Activated CD8-positive, alpha-beta memory T cell treated with anti-CD3 and anti-CD28 coated beads for 24 hours (primary cell): ENCODE measurements around the gene FOXJ3.

Source experiments
- DNase-seq: peaks from one replicate; pipeline ENCODE4 v3.0.0-alpha.2; 2020

Gene FOXJ3

GRCh38 chr1:42302034-42302433 lies 33.0 kb downstream of the FOXJ3 start:
- DNase-seq = no peak

DNA sequence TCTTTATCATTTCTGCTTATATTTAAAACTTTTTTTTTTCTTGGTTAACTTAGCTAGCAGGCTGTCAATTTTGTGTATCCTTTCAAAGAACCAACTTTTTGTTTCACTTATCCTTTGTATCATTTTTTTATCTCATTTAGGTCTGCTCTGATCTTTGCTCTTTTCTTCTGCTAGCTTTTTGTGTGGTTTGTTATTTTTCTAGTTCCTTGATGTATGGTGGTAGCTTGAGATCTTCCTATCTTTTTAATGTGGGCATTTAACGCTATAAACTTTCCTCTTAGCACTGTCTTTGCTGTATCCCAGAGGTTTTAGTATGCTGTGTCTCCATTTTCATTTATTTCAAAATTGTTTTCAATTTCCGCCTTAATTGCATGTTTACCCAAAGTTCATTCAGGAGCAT lies 36.5 kb downstream of the FOXJ3 start:
- DNase-seq = no peak

DNA sequence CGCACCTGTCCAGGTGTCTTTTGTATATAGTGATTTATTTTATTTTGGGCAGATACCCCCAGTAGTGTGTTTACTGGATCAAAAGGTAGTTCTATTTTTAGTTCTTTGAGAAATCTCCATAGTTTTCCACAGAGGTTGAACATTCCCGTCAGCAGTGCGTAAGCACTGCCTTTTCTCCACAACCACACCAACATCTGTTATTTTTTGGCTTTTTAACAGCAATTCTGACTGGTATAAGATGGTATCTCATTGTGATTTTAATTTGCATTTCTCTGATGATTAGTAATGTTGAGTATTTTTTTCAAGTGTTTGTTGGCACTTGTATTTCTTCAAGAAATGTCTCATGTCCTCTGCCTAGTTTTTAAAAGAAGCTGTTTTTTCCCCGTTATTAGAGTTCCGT lies 39.2 kb downstream of the FOXJ3 start:
- DNase-seq = no peak

GRCh38 chr1:42290130-42290529 lies 44.9 kb downstream of the FOXJ3 start:
- no peak for DNase-seq

DNA sequence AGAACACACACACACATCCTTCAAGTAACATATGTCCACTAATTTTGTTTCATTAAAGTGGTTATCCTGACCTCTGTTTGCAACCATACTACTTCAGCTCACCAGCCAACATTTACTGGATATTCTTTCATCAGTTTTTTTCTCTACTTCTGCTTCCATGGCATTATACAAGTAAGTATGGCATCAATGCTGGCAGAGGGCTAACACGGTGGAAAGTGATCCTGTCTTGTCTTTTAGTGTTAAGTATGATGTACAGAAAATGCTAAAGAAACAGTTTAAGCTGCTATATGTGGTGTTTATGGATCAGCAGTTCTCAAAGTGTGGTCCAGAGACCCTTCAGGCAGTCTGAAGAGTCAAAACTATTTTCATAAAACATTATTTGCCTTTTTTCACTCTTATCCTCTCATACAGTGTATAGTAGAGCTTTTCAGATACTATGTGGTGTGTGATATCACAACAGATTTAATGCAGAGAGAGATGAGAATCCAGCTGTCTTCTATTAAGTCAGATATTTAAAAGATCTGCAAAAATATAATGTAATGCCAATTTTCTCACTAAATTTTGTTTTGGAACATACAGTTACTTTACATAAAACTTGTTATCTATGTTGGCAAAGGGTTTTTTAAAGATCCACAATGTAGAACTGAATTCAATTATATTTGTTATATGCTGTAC lies 46.6 kb downstream of the FOXJ3 start:
- no peak for DNase-seq

- no peak for DNase-seq
These were observed 52.0 kb downstream of the FOXJ3 start for GRCh38 chr1:42282867-42283583.

DNA sequence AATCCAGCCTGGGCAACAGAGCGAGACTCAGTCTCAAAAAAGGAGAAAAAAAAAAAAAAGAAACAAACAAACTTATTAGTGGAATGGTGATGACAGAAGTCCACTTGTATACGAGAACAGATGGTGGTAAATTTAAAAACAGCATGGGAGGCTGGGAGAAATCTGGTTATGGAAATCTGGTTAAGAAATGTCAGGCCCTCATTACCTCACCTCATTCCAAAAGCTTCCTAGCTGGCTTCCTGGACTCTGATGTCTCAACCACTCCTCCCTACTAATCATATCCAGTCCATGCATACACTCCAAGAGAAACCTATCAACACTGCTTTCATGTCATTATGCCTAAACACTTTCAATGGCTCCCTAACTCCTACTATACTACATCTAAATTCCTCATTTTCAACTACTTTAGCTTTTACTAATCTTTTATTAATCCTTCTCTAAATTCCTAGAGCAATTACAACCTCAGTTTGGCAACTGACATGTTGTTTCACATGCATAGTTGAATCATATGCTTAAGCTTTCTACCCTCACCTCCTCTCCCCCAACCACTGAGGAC lies 52.9 kb downstream of the FOXJ3 start:
- no peak for DNase-seq

- DNase-seq = no peak
These were observed 54.2 kb downstream of the FOXJ3 start for GRCh38 chr1:42280821-42281220.

DNA sequence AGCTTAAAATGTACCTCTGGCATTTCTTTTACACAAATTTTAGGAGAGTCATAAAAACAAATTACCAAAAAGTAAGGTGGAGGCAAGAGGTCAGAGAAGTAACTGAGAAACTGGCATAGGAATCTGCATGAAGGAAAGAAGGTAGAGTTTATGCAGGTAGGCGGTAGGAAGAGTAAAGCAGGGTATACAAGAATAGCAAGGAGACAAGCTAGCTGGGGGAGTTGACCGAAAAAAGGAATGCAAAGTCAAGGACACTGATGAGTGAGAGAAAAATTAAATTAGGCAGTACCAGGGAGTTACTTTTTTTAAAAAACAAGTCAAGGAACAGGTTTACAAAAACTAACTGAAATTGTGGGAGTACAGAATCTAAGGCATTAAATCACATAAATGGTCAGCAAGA lies 56.0 kb downstream of the FOXJ3 start:
- DNase-seq = no peak

DNA sequence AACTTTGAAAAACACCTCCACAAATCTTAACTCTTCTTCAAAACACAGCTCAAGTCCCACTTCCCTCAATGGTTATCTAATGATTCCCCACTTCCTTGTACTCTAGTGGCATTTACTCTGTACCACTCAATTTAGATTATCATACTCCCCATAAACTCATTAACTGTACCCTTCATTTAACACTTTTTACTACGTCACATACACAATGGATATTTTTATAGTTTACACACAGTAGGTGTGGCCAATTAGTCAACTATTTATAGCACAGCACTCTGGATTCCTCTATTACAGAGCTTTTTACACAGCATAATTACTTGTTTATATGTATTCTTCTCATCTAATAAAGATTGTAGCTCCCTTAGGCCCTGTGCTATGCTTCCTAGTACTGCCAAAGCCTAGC lies 62.1 kb downstream of the FOXJ3 start:
- DNase-seq = no peak

- no peak for DNase-seq
These were observed 67.1 kb downstream of the FOXJ3 start for GRCh38 chr1:42267904-42268303.

DNA sequence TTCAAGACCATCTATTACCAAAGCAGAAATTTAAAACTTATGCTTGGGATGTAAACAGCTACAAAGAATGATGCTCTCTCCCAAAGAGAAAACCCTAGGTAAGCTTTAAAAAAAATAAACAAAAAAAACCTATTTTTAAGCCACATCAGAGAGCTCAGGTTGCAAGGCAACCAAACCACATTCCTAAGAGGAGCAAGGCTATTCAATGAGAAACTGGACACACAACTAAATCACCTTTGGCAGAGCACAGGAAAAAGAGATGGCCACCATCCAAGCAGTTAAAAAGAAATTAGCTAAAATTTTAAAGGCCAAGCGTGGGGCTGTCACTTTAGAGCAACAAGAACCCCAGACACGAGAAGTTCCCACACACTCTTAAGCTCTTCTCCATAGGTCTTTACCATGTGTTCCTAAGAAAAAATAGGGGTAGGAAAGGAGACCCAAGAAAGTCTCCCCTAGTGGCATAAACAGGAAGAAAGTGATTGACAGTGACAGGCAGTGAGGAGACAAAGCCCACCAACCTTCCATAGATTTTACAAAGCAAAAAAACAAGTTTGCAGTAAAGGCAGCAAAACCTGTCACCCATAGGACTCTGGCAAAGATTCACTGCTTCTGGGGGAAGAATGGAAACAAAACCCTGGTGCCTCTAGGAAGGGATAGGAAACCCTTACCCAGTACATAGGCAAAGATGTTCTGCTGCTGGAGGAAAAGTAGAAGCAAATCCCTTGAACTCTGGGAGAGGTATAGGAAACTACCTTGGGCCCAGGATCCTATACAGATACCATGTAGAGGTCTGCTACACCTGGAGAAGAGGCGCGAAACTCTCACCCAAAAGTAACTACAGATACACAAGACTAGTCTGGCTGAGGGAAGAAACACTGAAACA lies 68.5 kb downstream of the FOXJ3 start:
- no peak for DNase-seq

DNA sequence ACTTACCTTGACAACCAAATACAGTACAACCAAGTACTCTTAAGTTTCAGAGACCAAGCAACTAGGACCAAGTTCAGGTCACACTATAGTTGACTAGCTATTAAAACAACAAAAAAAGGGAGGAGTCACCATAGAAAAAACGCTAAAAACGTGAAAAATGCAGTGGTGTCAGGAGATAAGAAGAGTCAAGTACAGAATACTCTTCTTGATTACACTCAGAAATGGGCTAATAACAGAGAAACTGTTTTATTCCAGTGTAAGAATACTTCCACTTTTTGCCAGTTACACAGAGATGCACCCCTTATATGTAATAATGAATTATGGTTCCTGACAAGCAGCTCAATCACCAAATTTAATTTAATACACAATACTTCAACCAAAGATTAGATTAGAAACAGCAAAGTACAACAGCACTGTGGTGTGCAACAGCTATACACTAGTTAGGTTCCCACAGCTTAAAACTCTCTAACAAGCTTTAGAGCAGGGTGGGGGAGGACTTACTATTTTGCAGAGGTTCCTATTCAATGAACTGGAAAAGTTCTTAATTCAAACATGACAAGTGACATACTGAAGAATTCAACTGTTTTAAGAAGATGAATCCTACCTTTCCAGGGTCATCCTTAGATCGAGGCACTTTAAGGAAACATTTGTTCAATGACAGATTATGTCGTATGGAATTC lies 70.4 kb downstream of the FOXJ3 start:
- no peak for DNase-seq

DNA sequence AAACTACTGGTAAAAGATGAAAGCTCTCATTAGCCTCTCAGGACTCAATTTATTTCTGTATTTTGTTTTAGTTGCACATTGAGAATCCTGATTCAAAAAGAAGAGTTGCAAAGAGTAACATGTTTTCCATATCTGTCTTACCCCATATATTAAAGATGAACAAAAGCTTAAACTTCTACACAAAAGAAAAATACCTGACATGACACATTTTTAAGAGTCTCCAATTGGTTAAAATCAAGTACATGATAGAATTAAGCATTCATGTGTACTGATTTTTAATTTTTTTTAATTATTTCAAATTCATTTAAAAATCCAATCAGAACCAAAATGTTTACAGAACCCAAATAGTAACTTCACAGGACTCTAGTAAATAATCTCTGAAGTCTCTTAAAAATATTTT lies 72.0 kb downstream of the FOXJ3 start:
- DNase-seq = no peak

- no peak for DNase-seq
These were observed 74.5 kb downstream of the FOXJ3 start for GRCh38 chr1:42260376-42261070.

- no peak for DNase-seq
These were observed 75.3 kb downstream of the FOXJ3 start for GRCh38 chr1:42259739-42260064.

DNA sequence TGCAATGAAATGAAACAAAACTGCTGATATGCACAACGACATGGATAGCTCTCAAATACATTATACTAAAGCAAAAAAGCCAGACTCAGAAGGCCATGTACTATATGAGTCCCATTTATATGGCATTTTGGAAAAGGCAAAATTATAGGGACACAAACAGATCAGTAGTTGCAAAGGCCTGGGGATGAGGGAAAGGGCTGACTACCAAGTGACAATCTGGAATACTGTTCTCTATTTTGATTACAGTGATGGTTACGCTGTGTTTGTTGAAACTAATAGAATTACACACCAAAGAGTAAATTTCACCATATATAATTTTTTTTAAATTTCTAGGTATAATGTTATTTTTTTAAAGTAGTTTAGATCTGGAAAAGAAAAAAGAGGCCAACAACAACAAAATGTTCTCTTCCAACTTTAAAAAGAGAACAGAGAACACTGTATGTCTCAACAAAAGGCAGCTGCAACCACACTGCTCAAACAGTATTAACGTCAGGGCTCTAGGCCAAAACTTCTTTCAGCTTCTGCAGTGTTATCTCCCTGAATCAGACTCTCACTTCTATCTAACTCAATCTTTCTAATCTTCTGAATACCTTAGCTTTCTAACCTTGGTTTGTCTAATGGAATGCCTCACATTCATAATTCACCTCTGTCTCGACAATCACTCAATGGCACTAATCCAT lies 75.8 kb downstream of the FOXJ3 start:
- no peak for DNase-seq

- DNase-seq = no peak
These were observed 76.8 kb downstream of the FOXJ3 start for GRCh38 chr1:42258218-42258617.

- no peak for DNase-seq
These were observed 84.0 kb downstream of the FOXJ3 start for GRCh38 chr1:42251042-42251441.

- DNase-seq = no peak
These were observed 84.9 kb downstream of the FOXJ3 start for GRCh38 chr1:42250164-42250563.

DNA sequence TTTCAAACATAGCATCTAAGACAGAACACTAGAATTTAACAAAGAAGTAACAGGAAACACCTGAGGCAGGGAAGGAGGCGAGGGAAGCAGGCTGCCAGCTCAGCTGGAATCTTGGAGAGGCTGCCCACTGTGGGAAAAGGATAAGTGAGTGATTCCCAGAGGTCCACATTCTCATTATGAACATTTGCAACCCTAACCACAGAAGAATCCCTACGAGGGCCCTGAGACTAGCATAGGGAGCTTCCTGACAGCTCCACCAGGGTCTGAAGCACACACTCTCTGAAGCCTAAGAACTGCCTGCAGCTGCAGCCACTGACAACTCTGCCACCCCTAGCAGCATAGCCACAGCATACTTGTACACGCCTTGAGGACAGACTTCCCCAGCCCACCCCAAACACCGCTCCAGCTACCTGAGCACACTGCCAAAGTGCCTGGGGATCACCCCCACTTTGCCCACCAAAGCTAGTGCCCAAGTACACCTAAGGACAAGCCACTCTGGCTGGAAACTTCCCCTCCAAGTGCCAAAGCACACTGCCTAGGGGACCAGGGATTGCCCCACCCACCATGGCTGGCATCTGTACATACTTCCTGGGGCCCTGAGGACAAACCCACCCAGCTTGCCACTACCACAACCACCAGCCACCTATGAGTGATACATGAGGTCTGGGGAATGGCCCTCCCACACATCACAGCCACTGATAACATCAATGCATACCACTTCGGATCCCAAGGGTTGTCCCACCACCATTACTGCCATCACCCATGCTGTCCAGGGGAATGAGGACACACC lies 93.9 kb downstream of the FOXJ3 start:
- DNase-seq = no peak
